SK-MEL-5 (cell line): Measurements from ENCODE around the gene LRP1. TPM values are rescaled to one million over a fixed set of nuclear protein-coding genes. Genes with fewer than 3 reads are reported as not detected.

Experiments used
- DNase-seq: peaks from one replicate; pipeline ENCODE4 v3.0.0-alpha.2; 2016; ENCODE audit warnings: low read depth, low spot score
- in situ Hi-C: cut with HindIII; loops from 2 replicates; pipeline ENCODE4 v1.10.0; 2016; ENCODE audit warnings: low sequenced_read_pairs, high pct_unique_total_duplicates, low pct_unique_long_range_greater_than_20kb
- small RNA-seq, 2 experiments: library from RNA; depleted of rRNA; stranded (forward); fragments of <200 nt; gene quantifications; one replicate each; pipeline ENCODE3, GENCODE V24; 2014
- total RNA-seq: library from RNA; depleted of rRNA; stranded (reverse); fragments of >200 nt; shearing (Covaris generic); gene quantifications from 2 replicates; pipeline ENCODE4 v1.2.3, GENCODE V29; 2014; rRNA removed

The LRP1 gene
- total RNA-seq, 1 experiment from 2014 or later: 4.2 TPM

DNA sequence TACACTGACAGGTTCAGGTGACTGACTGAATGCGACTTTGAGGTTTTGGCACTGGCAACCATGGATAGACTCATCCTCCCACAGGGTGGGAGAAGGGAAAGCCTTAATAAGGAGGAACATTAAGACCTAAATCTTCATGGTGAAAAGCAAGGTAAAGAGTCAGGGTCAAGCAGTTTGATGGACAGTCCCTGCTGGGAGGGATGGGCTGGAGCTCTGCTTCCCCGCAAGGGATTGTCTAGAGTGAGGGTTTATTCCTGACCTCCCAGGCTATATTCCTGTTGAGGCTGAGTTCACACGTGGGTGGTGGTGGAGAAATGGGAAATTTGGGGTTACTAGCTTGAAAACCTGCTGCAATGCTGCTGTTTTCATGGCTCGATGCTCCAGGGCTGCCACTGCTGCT, 132.1 kb downstream of the LRP1 start:
- in situ Hi-C loops: no loop called here
- DNase-seq: no peak

DNA sequence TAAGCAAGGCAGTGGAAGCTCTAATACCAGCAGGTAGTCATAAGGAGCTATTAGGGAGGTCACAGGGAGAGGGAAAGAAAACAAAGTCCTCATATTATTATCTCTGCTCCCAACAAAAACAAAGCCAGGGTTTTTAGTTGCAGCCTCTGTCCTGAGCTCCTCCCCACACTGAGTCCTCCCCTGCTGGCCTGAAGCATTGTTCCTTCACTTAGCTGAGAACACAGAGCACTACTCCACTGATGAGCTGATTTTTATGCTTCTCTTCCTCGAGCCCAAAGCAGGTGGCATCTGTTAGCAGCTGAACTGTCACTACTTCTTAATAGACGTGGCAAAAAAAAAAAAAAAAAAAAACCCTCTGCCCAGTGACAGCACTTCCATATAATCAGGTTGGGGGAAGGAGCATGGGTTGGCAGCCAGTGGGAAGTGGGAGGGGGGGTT, 133.2 kb downstream of the LRP1 start:
- no peak for DNase-seq
- in situ Hi-C loops: no loop called here

DNA sequence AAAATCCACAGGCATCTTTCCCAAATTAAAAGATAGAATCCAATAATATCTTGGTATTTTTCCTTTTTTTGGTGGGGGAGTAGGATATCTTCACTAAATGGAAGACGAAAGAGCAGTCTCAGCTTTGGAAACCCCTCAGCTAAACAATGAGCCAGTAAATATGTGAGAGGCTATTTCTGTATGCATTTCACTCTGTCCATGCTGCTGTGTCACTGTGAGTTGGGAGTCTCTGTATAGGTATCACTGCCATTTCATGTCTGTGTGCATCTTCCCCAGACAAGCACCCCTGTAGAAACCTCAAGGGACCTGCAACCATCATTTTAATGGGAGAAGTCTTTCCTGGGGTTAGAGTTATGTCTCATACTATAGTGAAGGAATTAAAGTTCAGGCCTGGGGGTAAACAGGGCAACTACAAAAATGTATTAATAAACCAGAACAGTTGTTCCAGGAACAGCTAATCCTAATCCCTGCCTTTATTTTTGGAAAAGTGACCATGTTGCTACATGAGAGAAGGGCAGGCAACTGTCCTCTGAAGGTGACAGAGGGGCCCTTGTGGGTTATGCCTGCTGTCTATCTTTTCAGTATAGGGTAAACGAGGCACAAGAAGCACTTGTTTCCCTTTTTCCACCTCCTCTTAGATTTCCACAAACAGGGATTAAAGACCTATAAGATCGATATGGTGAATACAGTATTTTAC, 134.0 kb downstream of the LRP1 start:
- no peak for DNase-seq

More for the DNA sequence above, 134.0 kb downstream of the LRP1 start:
- in situ Hi-C loops: no loop called here

Small RNA genes within 50 kb of the gene (small RNA-seq; reads per million reads assigned to genes)
- 0 to 1.2 reads per million in 2 experiments for gene MIR1228

Other genes starting within 250 kb of the LRP1 start
- gene SDR9C7, start 194.1 kb upstream of the LRP1 start, total RNA-seq: not detected in 2 replicates
- not detected in 2 replicates for gene RDH16, start 170.9 kb upstream of the LRP1 start, total RNA-seq
- gene ZBTB39, start 121.9 kb upstream of the LRP1 start, total RNA-seq: 5.6 and 6.0 TPM in 2 replicates
- gene TAC3, start 112.0 kb upstream of the LRP1 start, total RNA-seq: not detected in 2 replicates
- not detected in 2 replicates for gene MYO1A, start 78.4 kb upstream of the LRP1 start, total RNA-seq
- 30.5 and 30.9 TPM in 2 replicates for gene NEMP1, start 49.7 kb upstream of the LRP1 start, total RNA-seq
- gene NAB2, start 39.4 kb upstream of the LRP1 start, total RNA-seq: 74.0 and 79.0 TPM in 2 replicates
- 39.6 and 39.7 TPM in 2 replicates for gene STAT6, start 17.1 kb upstream of the LRP1 start, total RNA-seq
- gene LRP1-AS, start 19.1 kb downstream of the LRP1 start, total RNA-seq: not detected in 2 replicates
- 5.1 and 5.4 TPM in 2 replicates for gene NXPH4, start 88.3 kb downstream of the LRP1 start, total RNA-seq
- gene SHMT2, start 101.2 kb downstream of the LRP1 start, total RNA-seq: 345 and 365 TPM in 2 replicates
- not detected in 2 replicates for gene STAC3, start 122.7 kb downstream of the LRP1 start, total RNA-seq